ENCODE measurements around the gene FDPS.
A peak's percentile ranks its signal among the peaks of the same experiment; 100 is the strongest.
"Not testable (repeated sequence)": the region's sequence is repeated elsewhere in the genome, so short reads cannot be mapped to it uniquely, and the experiment has no call there.

Gene FDPS

GRCh38 chr1:155320661-155321617 is 12.3 kb downstream of the FDPS start, which contains the start of gene RUSC1:
TSS of gene RUSC1 (plus strand) at chr1:155320894. CDS start at chr1:155321774, 880 bp downstream.
- DNase-seq, result peak; percentile 89

- peak; percentile 39 for DNase-seq
Measured at GRCh38 chr1:155321639-155322503, 13.2 kb downstream of the FDPS start.

- no peak for DNase-seq
Measured at GRCh38 chr1:155322571-155322952, 13.9 kb downstream of the FDPS start.

GRCh38 chr1:155322953-155323728 is 14.5 kb downstream of the FDPS start:
- DNase-seq, result peak; percentile 96

- peak; percentile 95 for DNase-seq
Measured at GRCh38 chr1:155323729-155324036, 15.0 kb downstream of the FDPS start.

GRCh38 chr1:155324037-155324716 is 15.5 kb downstream of the FDPS start:
- peak; percentile 97 for DNase-seq

- DNase-seq, result no peak
Measured at GRCh38 chr1:155324717-155325602, 16.3 kb downstream of the FDPS start.

GRCh38 chr1:155325603-155325893 is 16.9 kb downstream of the FDPS start:
- no peak for DNase-seq

GRCh38 chr1:155326020-155326526 is 17.4 kb downstream of the FDPS start:
- no peak for DNase-seq

GRCh38 chr1:155326631-155327037 is 18.0 kb downstream of the FDPS start:
- DNase-seq, result no peak

- no peak for DNase-seq
Measured at GRCh38 chr1:155327981-155328380, 19.3 kb downstream of the FDPS start.

GRCh38 chr1:155328856-155329255 is 20.2 kb downstream of the FDPS start:
- DNase-seq, result not testable (repeated sequence)

- DNase-seq, result no peak
Measured at GRCh38 chr1:155329980-155330598, 21.4 kb downstream of the FDPS start.

GRCh38 chr1:155334962-155335361 is 26.3 kb downstream of the FDPS start:
- DNase-seq, result no peak

- DNase-seq, result no peak
Measured at GRCh38 chr1:155339515-155340097, 30.9 kb downstream of the FDPS start.

GRCh38 chr1:155342842-155343241 is 34.2 kb downstream of the FDPS start:
- no peak for DNase-seq

- peak; percentile 41 for DNase-seq
Measured at GRCh38 chr1:155352631-155353030, 44.0 kb downstream of the FDPS start.

- DNase-seq, result no peak
Measured at GRCh38 chr1:155360051-155360450, 51.4 kb downstream of the FDPS start.
